Measurements from ENCODE around the gene NFASC. TPM values are rescaled to one million over a fixed set of nuclear protein-coding genes. Genes with fewer than 3 reads are reported as not detected.

The NFASC gene
- total and polyA plus RNA-seq, 12 donors, result 1.9 to 24.1 (median 9.2) TPM

GRCh38 chr1:204900721-204901120, 30.1 kb downstream of the NFASC start:
- TF ChIP-seq CTCF (IDR thresholded peaks at IDR 0.05), result no peak
- H3K36me3 ChIP-seq, result no peaks in the 10 kb centered on the region
- H3K27me3 ChIP-seq, result peaks cover 0 to 39% (median 18%) of the 10 kb centered on the region in 7 donors
- H3K4me3 ChIP-seq, result no peak overlapping the region
- ATAC-seq (no peak), DNase-seq (no peak)
- 89 to 98% methylated on average over 2 of the region's 2 CpGs for WGBS, 2 donors
- H3K9me3 ChIP-seq, result no peaks in the 10 kb centered on the region
- intact Hi-C loops (cut with DNase I), result no loop called here
- no peak overlapping the region for H3K27ac ChIP-seq
- H3K4me1 ChIP-seq, result no peaks in the 10 kb centered on the region

GRCh38 chr1:204902671-204903070, 32.0 kb downstream of the NFASC start:
- H3K27ac ChIP-seq, result no peak overlapping the region
- intact Hi-C loops (cut with DNase I), result no loop called here
- 51 to 64% methylated on average over 6 of the region's 6 CpGs for WGBS, 2 donors
- H3K36me3 ChIP-seq, result no peaks in the 10 kb centered on the region
- TF ChIP-seq CTCF (IDR thresholded peaks at IDR 0.05), result no peak
- no peak overlapping the region for H3K4me3 ChIP-seq
- no peaks in the 10 kb centered on the region for H3K4me1 ChIP-seq
- no peak for DNase-seq
- peaks cover 0 to 28% (median 10%) of the 10 kb centered on the region in 7 donors for H3K27me3 ChIP-seq
- no peaks in the 10 kb centered on the region for H3K9me3 ChIP-seq
- ATAC-seq, result peak in 1 of 8 donors; percentile 27

GRCh38 chr1:204904228-204904810, 33.7 kb downstream of the NFASC start:
- ATAC-seq (no peak), DNase-seq (no peak)
- Histone ChIP-seq H3K36me3 (no peaks in the 10 kb centered on the region), H3K27me3 (peaks cover 0 to 12% (median 7%) of the 10 kb centered on the region in 7 donors), H3K4me1 (no peaks in the 10 kb centered on the region), H3K9me3 (no peaks in the 10 kb centered on the region), H3K27ac (no peak overlapping the region), H3K4me3 (no peak overlapping the region)
- 89 to 93% methylated on average over 7 of the region's 7 CpGs for WGBS, 2 donors
- TF ChIP-seq CTCF (IDR thresholded peaks at IDR 0.05), result no peak
- intact Hi-C loops (cut with DNase I), result no loop called here

GRCh38 chr1:204909109-204909508, 38.4 kb downstream of the NFASC start:
- TF ChIP-seq CTCF (IDR thresholded peaks at IDR 0.05), result no peak
- no peaks in the 10 kb centered on the region for H3K36me3 ChIP-seq
- 91 to 92% methylated on average over 3 of the region's 3 CpGs for WGBS, 2 donors
- H3K9me3 ChIP-seq, result peaks cover 0 to 8% (median 0%) of the 10 kb centered on the region in 11 donors
- ATAC-seq (no peak), DNase-seq (no peak)
- intact Hi-C loops (cut with DNase I), result no loop called here
- no peak overlapping the region for H3K4me3 ChIP-seq
- no peaks in the 10 kb centered on the region for H3K4me1 ChIP-seq
- peaks cover 0 to 26% (median 0%) of the 10 kb centered on the region in 7 donors for H3K27me3 ChIP-seq
- no peak overlapping the region for H3K27ac ChIP-seq
